ENCODE data around the gene CRTC3. TPM values are rescaled to one million over a fixed set of nuclear protein-coding genes. Genes with fewer than 3 reads are reported as not detected.

CRTC3 gene
- total RNA-seq, 1 experiment from 2014 or later: 25.9 TPM

- Mint-ChIP-seq H3K27ac (ENCODE audit: low read depth, unreplicated experiment) (peak overlapping the region; percentile 90), H3K4me3 (ENCODE audit: unreplicated experiment) (peak overlapping the region; percentile 39), H3K36me3 (ENCODE audit: insufficient read depth, unreplicated experiment) (no peaks in the 10 kb centered on the region), H3K9me3 (ENCODE audit: unreplicated experiment) (no peaks in the 10 kb centered on the region), H3K27me3 (ENCODE audit: insufficient read depth, unreplicated experiment) (no peaks in the 10 kb centered on the region), H3K4me1 (ENCODE audit: insufficient read depth, unreplicated experiment) (peaks cover 26% of the 10 kb centered on the region)
- intact Hi-C loops (cut with micrococcal nuclease): loop anchor here (1.0 kb wide), 1 partner anchor 20 kb away; no protein-coding TSS in a partner anchor
- DNase-seq (ENCODE audit: unreplicated experiment): peak; percentile 76
- BruUV-seq (replicated peaks): no TSS peak
- ChIA-PET CTCF (interaction anchor here (1.1 to 2.4 kb wide), 2 partner anchors 12 to 32 kb away, joined by 3 to 8 read pairs; no protein-coding TSS in a partner anchor), POLR2A (interaction anchor here (0.6 to 6.4 kb wide), 6 partner anchors 14 to 342 kb away, joined by 3 to 31 read pairs (median 4); partner anchors contain the start of gene UNC45A)
- TF ChIP-seq, protein P1, sequence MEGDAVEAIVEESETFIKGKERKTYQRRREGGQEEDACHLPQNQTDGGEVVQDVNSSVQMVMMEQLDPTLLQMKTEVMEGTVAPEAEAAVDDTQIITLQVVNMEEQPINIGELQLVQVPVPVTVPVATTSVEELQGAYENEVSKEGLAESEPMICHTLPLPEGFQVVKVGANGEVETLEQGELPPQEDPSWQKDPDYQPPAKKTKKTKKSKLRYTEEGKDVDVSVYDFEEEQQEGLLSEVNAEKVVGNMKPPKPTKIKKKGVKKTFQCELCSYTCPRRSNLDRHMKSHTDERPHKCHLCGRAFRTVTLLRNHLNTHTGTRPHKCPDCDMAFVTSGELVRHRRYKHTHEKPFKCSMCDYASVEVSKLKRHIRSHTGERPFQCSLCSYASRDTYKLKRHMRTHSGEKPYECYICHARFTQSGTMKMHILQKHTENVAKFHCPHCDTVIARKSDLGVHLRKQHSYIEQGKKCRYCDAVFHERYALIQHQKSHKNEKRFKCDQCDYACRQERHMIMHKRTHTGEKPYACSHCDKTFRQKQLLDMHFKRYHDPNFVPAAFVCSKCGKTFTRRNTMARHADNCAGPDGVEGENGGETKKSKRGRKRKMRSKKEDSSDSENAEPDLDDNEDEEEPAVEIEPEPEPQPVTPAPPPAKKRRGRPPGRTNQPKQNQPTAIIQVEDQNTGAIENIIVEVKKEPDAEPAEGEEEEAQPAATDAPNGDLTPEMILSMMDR (IDR thresholded peaks at IDR 0.05; ENCODE audit: unreplicated experiment): no peak
These were observed 150.7 kb downstream of the CRTC3 start for GRCh38 chr15:90680371-90680935.

GRCh38 chr15:90681056-90681455, 151.3 kb downstream of the CRTC3 start:
- peak overlapping the region; percentile 90 for H3K27ac Mint-ChIP-seq (ENCODE audit: low read depth, unreplicated experiment)
- H3K4me3 Mint-ChIP-seq (ENCODE audit: unreplicated experiment): no peak overlapping the region
- H3K27me3 Mint-ChIP-seq (ENCODE audit: insufficient read depth, unreplicated experiment): no peaks in the 10 kb centered on the region
- H3K9me3 Mint-ChIP-seq (ENCODE audit: unreplicated experiment): no peaks in the 10 kb centered on the region
- H3K4me1 Mint-ChIP-seq (ENCODE audit: insufficient read depth, unreplicated experiment): peaks cover 26% of the 10 kb centered on the region
- POLR2A ChIA-PET: interaction anchor here (0.6 to 6.4 kb wide), 5 partner anchors 15 to 342 kb away, joined by 3 to 31 read pairs (median 4); partner anchors contain the start of gene UNC45A
- CTCF ChIA-PET: interaction anchor here (0.5 to 2.4 kb wide), 5 partner anchors 12 to 320 kb away, joined by 3 to 8 read pairs (median 3); no protein-coding TSS in a partner anchor
- TF ChIP-seq, protein P1 (IDR thresholded peaks at IDR 0.05; ENCODE audit: unreplicated experiment): no peak
- BruUV-seq (replicated peaks): no TSS peak
- intact Hi-C loops (cut with micrococcal nuclease): no loop called here
- no peaks in the 10 kb centered on the region for H3K36me3 Mint-ChIP-seq (ENCODE audit: insufficient read depth, unreplicated experiment)
- no peak for DNase-seq (ENCODE audit: unreplicated experiment)

DNA sequence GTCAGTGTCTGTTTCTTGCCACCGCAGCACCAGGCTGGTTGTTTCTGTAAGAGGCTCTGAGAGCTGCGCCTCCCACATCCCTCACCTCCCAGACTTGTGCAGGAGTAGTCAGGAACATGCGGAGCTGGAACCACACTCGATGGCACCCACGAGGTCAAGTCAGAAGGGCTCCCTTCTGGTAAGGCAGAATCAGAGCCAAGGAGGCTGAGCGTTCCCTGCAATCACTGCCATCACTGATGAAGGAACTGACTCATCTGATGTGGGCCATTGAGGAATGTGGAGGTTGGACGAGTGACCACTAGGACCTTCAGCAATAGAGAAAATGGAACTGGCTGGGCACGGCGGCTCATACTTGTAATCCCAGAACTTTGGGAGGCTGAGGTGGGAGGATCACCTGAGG, 151.8 kb downstream of the CRTC3 start:
- Mint-ChIP-seq H3K36me3 (ENCODE audit: insufficient read depth, unreplicated experiment) (no peaks in the 10 kb centered on the region), H3K9me3 (ENCODE audit: unreplicated experiment) (no peaks in the 10 kb centered on the region), H3K27me3 (ENCODE audit: insufficient read depth, unreplicated experiment) (no peaks in the 10 kb centered on the region), H3K4me3 (ENCODE audit: unreplicated experiment) (no peak overlapping the region), H3K4me1 (ENCODE audit: insufficient read depth, unreplicated experiment) (peaks cover 26% of the 10 kb centered on the region), H3K27ac (ENCODE audit: low read depth, unreplicated experiment) (no peak overlapping the region)
- TF ChIP-seq, protein P1 (IDR thresholded peaks at IDR 0.05; ENCODE audit: unreplicated experiment): no peak
- ChIA-PET POLR2A (interaction anchor here (0.5 to 6.4 kb wide), 4 partner anchors 15 to 319 kb away, joined by 3 to 31 read pairs (median 4); partner anchors contain the start of gene UNC45A), CTCF (interaction anchor here (0.5 to 2.4 kb wide), 6 partner anchors 13 to 320 kb away, joined by 3 to 8 read pairs (median 3); no protein-coding TSS in a partner anchor)
- DNase-seq (ENCODE audit: unreplicated experiment): peak; percentile 72
- BruUV-seq (replicated peaks): no TSS peak
- intact Hi-C loops (cut with micrococcal nuclease): no loop called here

GRCh38 chr15:90683371-90683770, 153.6 kb downstream of the CRTC3 start:
- H3K36me3 Mint-ChIP-seq (ENCODE audit: insufficient read depth, unreplicated experiment): no peaks in the 10 kb centered on the region
- H3K27me3 Mint-ChIP-seq (ENCODE audit: insufficient read depth, unreplicated experiment): no peaks in the 10 kb centered on the region
- ChIA-PET CTCF (interaction anchor here (0.6 to 1.0 kb wide), 2 partner anchors 34 to 613 kb away, joined by 5 to 9 read pairs; no protein-coding TSS in a partner anchor), POLR2A (interaction anchor here (6.4 kb wide), 1 partner anchor 17 kb away, joined by 31 read pairs; no protein-coding TSS in a partner anchor)
- no TSS peak for BruUV-seq (replicated peaks)
- intact Hi-C loops (cut with micrococcal nuclease): no loop called here
- no peaks in the 10 kb centered on the region for H3K9me3 Mint-ChIP-seq (ENCODE audit: unreplicated experiment)
- H3K4me1 Mint-ChIP-seq (ENCODE audit: insufficient read depth, unreplicated experiment): peaks cover 26% of the 10 kb centered on the region
- TF ChIP-seq, protein P1 (IDR thresholded peaks at IDR 0.05; ENCODE audit: unreplicated experiment): no peak
- DNase-seq (ENCODE audit: unreplicated experiment): no peak
- no peak overlapping the region for H3K4me3 Mint-ChIP-seq (ENCODE audit: unreplicated experiment)
- no peak overlapping the region for H3K27ac Mint-ChIP-seq (ENCODE audit: low read depth, unreplicated experiment)
